Peyer's patch (tissue), 4 donors: ENCODE measurements around the gene ORM1. TPM values are rescaled to one million over a fixed set of nuclear protein-coding genes. Genes with fewer than 3 reads are reported as not detected.

Experiments used
- DNase-seq, 3 donors: peaks; one replicate each; pipeline ENCODE4 v3.0.0-alpha.2; 2017 to 2019
- H3K27ac ChIP-seq, 4 donors: fragments of 200-600 bp; sonication (generic); one replicate each; pipeline ENCODE4 v1.5.1; 2016 to 2019
- H3K27me3 ChIP-seq, 2 donors: fragments of 200-600 bp; sonication (generic); one replicate each; pipeline ENCODE4 v1.5.1; 2019
- H3K36me3 ChIP-seq, 3 donors: fragments of 200-600 bp; sonication (generic); one replicate each; pipeline ENCODE4 v1.5.1; 2016 to 2019
- H3K4me1 ChIP-seq, 4 donors: fragments of 200-600 bp; sonication (generic); one replicate each; pipeline ENCODE4 v1.5.1; 2016 to 2019
- H3K4me3 ChIP-seq, 4 donors: fragments of 200-600 bp; sonication (generic); 1 replicate in 3 of 4; 2 replicates in 1 of 4; pipeline ENCODE4 v1.5.1; 2016 to 2019; ENCODE audit warnings: mild to moderate bottlenecking in 1 of 4
- H3K9me3 ChIP-seq, 4 donors: fragments of 200-600 bp; sonication (generic); one replicate each; pipeline ENCODE4 v1.5.1; 2016 to 2019; ENCODE audit warnings: mild to moderate bottlenecking in 1 of 4
- POLR2A ChIP-seq, 2 donors: fragments of 450-650 bp; IDR thresholded peaks; one replicate each; pipeline ENCODE4 v1.5.1; 2017; ENCODE audit warnings: antibody characterized with exemption in 2 of 2, mild to moderate bottlenecking in 2 of 2, moderate library complexity in 2 of 2
- total RNA-seq, 4 donors: library from RNA; depleted of rRNA; stranded (reverse); fragments of >200 nt; gene quantifications; one replicate each; pipeline ENCODE4 v1.1.0, GENCODE V29; 2016
- TF ChIP-seq, protein P1 (sequence below), 6 experiments: fragments of 450-650 bp in 4 of 6; fragments of 200-600 bp in 2 of 6; sonication (generic) in 1 of 6; IDR thresholded peaks; one replicate each; pipeline ENCODE4 v1.5.1; 2017 to 2019; ENCODE audit warnings: antibody characterized with exemption in 6 of 6, mild to moderate bottlenecking in 3 of 6, moderate library complexity in 1 of 6

The ORM1 gene
- total RNA-seq, 4 donors from 2014 or later: not detected

DNA sequence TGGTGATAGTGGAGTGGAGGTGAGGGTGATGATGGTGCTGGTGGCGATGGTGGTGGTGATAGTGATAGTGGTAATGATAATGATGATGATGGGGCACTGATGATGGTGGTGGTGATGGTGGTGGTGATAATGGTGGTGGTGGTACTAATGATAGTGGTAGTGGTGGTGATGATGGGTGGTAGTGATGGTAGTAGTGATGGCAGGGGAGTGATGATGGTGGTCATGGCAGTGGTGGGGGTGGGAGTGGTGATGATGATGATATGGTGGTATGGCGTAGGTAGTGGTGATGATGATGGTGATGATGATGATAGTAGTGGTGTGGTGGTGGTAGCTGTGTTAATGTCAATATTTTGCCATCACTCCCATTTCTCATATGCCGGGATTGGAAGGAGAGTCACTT lies 44.5 kb upstream of the ORM1 start:
- Histone ChIP-seq H3K27ac (no peak overlapping the region), H3K36me3 (no peaks in the 10 kb centered on the region)
- DNase-seq: peak in 1 of 3 donors; percentile 0

DNA sequence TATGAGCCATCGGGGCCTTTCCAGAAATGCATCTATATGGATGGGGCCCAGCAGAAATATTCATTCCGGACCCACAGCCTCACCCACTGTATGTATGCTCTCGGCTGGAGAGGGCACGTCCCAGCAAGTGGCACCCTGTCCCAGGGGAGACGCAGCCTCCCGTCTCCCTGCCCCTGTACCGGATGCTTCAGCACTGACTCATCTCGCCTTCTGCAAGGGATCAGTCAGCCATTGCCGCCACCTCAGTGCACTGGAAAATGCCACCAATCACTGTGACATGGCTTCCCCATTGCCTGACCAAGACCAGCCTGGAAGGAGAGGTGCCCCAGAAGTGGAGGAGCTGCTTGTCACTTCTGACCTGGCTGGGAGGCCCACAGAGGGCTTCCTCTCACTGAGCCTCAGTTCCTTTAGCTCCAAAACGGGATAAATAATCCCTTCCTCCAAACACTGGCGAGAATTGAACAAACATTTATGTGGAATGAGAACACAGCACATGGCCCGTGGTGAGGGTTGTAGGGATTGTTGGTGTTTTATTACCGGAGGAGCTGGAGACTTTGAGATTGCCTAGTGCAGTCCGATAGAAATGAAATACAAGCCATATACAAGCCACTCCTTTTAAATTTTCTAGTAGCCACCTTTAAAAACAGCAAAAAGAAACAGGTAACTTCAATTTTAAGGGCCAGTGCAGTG lies 43.9 kb upstream of the ORM1 start:
- H3K36me3 ChIP-seq: no peaks in the 10 kb centered on the region
- no peaks in the 10 kb centered on the region for H3K4me1 ChIP-seq
- H3K27ac ChIP-seq: no peak overlapping the region
- TF ChIP-seq, protein P1, sequence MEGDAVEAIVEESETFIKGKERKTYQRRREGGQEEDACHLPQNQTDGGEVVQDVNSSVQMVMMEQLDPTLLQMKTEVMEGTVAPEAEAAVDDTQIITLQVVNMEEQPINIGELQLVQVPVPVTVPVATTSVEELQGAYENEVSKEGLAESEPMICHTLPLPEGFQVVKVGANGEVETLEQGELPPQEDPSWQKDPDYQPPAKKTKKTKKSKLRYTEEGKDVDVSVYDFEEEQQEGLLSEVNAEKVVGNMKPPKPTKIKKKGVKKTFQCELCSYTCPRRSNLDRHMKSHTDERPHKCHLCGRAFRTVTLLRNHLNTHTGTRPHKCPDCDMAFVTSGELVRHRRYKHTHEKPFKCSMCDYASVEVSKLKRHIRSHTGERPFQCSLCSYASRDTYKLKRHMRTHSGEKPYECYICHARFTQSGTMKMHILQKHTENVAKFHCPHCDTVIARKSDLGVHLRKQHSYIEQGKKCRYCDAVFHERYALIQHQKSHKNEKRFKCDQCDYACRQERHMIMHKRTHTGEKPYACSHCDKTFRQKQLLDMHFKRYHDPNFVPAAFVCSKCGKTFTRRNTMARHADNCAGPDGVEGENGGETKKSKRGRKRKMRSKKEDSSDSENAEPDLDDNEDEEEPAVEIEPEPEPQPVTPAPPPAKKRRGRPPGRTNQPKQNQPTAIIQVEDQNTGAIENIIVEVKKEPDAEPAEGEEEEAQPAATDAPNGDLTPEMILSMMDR (IDR thresholded peaks at IDR 0.05): no peak
- TF ChIP-seq POLR2A (IDR thresholded peaks at IDR 0.05): no peak
- H3K9me3 ChIP-seq: no peaks in the 10 kb centered on the region
- peak in 1 of 3 donors; percentile 34 for DNase-seq
- H3K4me3 ChIP-seq: no peak overlapping the region
- H3K27me3 ChIP-seq: no peaks in the 10 kb centered on the region

More for the DNA sequence above, 44.5 kb upstream of the ORM1 start:
- no peaks in the 10 kb centered on the region for H3K9me3 ChIP-seq
- H3K4me1 ChIP-seq: no peaks in the 10 kb centered on the region
- H3K27me3 ChIP-seq: no peaks in the 10 kb centered on the region
- H3K4me3 ChIP-seq: no peak overlapping the region
- no peak for TF ChIP-seq POLR2A (IDR thresholded peaks at IDR 0.05)
- TF ChIP-seq, protein P1 (IDR thresholded peaks at IDR 0.05): no peak

DNA sequence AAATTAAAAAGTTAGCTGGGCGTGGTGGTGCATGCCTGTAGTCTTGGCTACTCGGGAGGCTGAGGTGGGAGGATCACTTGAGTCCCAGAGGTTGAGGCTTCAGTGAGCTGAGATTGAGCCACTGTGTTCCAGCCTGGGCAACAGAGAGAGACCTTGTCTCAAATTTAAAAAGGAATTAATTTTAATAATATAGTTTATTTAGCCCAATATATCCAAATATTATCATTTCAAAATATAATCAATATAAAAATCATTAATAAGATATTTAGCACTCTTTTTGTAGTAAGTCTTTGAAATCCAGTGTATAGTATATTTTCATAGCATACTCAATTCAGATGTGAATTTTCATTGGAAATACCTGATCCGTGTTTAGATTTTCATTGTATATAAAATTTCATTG lies 43.2 kb upstream of the ORM1 start:
- H3K27ac ChIP-seq: no peak overlapping the region
- H3K9me3 ChIP-seq: no peaks in the 10 kb centered on the region
- H3K4me1 ChIP-seq: no peaks in the 10 kb centered on the region
- peak in 1 of 3 donors; percentile 6 for DNase-seq
- H3K36me3 ChIP-seq: no peaks in the 10 kb centered on the region
- no peaks in the 10 kb centered on the region for H3K27me3 ChIP-seq
- H3K4me3 ChIP-seq: no peak overlapping the region
- TF ChIP-seq POLR2A (IDR thresholded peaks at IDR 0.05): no peak
- TF ChIP-seq, protein P1 (IDR thresholded peaks at IDR 0.05): no peak

DNA sequence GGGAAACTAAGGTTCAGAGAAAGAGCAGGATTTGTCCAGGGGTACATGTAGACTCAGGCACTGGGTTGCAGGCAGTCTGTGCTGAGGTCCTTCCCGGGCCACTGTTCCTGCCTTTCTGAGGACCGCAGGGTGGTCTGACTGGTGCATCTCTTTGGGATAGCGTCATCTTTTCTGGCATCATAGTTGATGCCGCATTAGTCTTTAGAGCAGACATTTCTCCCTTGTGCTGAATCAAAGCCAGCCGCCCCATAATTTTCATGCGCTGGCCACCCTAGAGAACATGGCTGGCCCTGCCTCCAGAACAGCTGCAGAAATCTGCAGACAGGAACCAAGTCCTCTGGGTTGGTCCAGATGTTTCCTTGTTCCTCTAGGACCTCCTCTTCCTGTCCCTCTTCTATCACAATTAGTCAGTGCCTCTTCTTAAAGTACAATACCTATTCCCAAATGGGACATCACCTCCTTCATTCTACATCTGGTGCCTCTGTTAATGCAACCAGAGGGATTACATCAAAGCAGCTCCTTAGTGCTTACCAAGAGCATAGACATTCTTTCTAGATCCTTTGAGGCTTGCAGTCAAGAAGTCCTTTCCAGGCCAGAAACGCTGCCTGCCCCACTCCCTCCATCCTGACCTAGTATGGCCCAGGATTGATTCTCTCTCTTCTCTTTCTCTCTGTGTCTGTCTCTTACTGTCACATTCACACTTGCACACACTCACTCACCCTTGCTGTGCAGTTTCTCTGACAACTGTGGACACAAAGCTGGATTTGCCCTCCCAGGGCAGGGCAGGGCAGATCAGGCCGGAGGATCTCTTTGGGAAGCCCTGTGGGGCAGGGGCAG lies 42.0 kb upstream of the ORM1 start:
- H3K27me3 ChIP-seq: no peaks in the 10 kb centered on the region
- TF ChIP-seq POLR2A (IDR thresholded peaks at IDR 0.05): no peak
- TF ChIP-seq, protein P1 (IDR thresholded peaks at IDR 0.05): no peak
- H3K4me1 ChIP-seq: no peaks in the 10 kb centered on the region
- no peak overlapping the region for H3K4me3 ChIP-seq
- H3K36me3 ChIP-seq: no peaks in the 10 kb centered on the region
- peak in 1 of 3 donors; percentile 29 for DNase-seq
- no peaks in the 10 kb centered on the region for H3K9me3 ChIP-seq
- peak overlapping the region in 1 of 4 donors; percentile 1 for H3K27ac ChIP-seq

DNA sequence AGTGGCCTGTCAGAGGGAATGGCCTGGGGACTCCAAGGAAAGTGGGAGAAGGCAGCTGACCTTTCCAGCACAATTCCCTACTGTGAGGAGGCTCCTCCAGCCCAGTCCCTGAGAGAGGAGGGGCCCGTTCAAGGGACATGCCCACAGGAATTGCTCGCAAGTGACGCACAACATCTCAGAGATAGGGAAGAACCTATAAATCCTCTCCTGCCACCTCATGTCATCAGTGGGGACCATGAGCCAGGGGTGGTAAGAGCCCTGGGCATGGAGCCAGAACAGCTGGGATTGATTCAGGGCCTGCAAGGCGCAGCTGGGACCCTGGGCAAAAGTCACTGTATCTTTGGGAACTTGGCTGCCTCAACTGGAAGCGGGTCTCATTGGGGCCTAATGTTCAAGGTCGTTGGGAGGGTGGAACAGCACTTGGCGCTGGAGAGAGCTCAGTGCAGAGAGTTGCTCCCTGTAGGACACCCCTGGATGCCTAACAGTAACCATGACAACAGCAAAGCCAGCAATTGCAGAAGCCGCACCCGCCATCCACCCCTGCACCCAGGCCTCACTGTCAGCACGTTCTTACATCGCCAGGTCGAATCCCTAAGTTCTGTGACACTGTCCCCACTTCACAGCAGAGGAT lies 41.3 kb upstream of the ORM1 start:
- no peaks in the 10 kb centered on the region for H3K9me3 ChIP-seq

More for the DNA sequence above, 41.3 kb upstream of the ORM1 start:
- no peaks in the 10 kb centered on the region for H3K36me3 ChIP-seq
- peak in 1 of 3 donors; percentile 36 for DNase-seq
- H3K27ac ChIP-seq: peak overlapping the region in 1 of 4 donors; percentile 1
- H3K4me3 ChIP-seq: no peak overlapping the region
- no peaks in the 10 kb centered on the region for H3K4me1 ChIP-seq
- H3K27me3 ChIP-seq: no peaks in the 10 kb centered on the region
- TF ChIP-seq, protein P1 (IDR thresholded peaks at IDR 0.05): no peak
- TF ChIP-seq POLR2A (IDR thresholded peaks at IDR 0.05): no peak
